T-helper 22 cell (primary cell): ENCODE measurements around the gene HDAC9.

ENCODE experiments used
- DNase-seq: peaks from one replicate; pipeline ENCODE4 v3.0.0-alpha.2; 2020; ENCODE audit warnings: low read depth

The HDAC9 gene

DNA sequence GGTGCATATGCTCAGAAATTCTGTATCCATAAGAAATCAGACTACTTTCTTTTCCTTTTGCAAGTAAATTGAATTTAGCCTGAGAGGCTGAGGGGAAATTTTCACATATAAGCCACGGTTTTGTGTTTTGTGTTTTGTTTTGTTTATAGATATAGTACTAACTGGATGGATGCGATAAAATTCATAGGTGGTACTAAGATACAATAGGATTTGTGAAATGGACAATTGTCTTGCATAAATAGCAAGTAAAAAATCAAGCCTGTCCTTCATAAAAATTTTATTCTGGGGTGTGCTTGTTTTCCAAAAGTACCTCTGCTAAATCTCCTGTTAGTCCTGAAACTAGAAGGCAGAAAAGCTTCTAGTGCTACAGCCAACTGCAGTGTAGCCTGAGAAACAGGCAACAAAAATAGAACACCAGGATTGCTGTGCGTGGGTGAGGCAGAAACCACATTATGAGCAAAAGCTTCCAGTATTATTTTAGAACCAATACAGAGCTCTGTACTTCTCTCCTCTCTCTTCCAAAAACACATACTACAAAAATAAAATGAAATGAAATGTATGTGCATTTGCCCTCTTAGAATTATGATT lies 634 bp upstream of the HDAC9 start:
- no peak for DNase-seq

DNA sequence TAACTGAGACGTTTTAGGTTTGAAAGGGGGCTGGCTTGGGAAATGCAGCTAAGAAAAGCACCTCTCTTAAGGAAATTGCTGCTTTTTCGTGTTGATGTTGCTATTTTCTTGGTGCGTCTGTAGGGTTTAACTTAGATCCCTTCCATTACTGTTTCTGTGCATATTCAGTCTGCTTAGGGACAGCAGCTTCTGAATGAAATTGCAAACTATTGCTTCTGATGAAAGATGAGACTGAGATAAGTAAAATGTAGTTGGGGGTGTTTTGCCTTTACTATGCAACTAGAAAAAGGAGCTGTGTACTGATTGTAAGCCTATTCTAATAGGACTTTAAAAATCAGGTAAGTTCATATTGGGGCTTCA lies 772 bp downstream of the HDAC9 start:
- no peak for DNase-seq

DNA sequence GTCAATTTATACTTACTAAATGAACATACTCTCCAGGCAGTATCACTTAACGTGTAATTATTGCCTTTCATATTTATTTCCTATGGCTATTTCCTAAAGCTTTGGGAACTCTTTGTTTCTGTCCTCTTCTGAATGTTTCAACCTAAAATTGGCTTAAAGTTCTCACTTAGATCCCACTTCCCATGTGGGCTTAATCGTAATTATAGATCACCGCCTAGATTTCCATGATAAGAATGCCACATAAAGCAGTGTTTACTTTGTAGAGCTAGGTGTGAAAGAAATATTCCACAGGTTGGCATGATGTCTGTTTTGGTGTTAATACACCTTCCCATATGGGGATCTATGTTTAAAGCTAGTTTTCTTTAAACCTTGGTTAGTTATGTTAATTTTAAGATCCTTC lies 1.5 kb downstream of the HDAC9 start:
- DNase-seq = no peak

DNA sequence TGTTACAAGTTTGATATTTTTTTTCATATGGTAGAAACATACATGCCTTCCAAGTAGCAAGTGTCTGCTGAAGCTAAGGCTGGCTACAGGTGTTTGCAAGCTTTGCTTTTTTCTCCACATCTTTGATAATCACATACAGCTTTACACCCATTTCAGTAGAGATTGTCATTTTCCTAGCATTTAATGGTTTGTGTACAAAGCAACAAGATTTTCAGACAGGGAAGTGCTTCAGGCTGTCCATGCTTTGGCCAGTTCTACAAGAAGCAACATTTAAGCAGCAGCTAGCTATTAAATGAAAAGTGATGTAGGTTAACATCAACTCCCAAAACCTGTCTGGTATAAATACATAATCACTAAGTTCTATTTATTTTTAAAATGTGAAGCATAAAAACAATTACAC lies 2.3 kb downstream of the HDAC9 start:
- DNase-seq = no peak

DNA sequence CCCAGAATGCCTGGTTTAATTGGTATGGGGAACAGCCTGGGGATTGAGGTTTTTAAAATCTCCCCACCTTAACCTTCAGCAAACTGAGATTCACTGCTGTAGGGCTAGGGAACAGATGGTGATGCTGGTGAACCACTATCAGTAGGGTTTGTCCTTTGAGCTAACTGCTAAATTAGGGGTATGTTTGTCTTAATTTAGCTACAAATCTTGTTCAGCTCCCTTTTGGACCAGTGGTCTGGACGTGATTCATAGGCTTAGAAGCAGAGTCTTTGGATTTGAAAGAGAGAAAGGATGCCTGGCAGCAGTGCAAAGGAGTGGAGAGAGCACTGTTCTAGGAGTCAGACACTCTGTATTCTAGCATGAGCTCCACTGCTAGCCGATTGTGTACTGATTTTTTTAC lies 2.8 kb downstream of the HDAC9 start:
- no peak for DNase-seq

DNA sequence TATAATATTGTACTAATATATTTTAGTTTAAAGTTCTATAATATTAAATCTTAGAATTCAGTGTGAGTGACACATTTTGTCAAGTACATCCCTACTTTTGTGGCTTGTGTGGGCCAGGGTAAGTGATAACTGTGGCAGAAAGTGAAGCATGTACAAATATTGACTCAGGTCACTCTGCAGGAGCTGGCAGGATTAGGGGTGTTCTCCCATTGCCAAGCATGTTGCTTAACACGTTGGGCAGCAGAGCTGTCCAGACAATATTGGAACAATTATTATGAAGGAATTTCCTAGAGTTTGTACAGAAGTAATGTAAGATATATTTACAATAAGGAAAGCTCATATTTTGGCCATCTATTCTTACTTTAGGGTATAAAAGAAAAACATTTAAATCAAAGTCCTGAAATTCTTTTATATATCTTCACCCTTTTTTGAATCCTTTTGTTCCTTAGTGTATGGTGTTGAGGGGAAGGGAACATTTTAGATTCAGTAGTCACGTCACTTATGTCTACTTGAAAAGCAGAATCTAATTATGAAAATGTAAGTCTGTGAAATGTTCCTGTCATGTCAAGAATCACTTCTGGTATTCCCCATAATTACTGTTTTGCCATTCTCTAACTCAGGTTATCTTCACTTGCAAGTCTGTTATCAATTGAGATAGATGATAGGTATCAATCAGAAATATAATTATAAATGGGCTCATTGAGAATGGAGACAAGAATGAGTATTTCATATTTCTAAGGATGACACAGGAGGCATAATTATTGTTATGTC lies 4.0 kb downstream of the HDAC9 start:
- no peak for DNase-seq

DNA sequence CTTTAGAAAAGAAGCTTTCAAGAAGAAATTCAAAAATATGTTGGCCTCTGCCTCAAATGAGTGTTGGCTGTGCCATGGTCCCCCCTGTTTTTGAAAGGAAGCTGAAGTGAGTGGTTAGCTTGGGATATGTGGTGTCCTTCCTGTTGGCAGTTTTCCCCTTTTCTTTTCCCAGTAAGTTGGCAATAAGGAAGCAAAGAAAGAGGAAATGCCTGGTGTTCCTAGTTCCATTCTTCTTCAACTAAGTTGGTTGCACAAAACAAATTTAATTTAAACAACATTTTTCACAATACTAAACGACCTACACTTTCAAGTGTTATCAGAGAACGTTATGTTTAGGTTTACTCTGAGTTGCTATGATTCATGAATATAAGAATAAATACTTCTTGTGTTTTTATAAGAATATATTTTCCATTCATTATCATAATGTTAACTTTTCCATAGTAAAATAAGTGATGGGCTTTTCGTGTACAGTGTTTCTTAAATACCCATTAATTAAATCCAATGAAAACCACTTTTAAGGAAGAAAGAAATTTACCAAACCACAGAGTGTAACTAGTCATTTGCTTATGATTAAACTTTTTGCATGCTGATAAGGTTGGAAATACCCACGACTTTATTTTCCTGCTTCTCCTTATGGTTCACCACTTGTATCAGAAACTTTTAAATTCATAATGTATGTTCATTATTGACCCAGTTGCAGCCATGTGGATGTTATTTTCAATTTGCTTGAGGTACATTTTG lies 7.7 kb downstream of the HDAC9 start:
- DNase-seq = no peak

DNA sequence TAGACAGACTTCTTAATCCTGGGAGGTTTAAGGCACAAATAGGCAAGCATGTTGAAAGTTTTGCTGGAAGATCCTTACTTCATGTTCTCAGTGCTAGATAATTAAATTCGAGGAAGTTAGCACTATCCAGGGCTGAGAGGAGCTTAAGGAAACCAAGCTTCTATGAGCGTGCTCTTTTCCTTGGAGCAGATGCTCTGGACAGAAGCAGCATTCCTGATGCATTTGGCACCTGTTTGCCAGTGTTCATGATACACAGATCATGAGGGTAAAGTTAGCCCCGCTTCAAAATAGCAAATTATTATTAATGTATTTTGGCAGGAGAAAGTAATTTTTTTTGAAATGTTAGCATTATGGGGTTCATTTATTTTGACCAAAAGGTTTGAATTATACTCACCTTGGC lies 9.4 kb downstream of the HDAC9 start:
- DNase-seq = no peak

DNA sequence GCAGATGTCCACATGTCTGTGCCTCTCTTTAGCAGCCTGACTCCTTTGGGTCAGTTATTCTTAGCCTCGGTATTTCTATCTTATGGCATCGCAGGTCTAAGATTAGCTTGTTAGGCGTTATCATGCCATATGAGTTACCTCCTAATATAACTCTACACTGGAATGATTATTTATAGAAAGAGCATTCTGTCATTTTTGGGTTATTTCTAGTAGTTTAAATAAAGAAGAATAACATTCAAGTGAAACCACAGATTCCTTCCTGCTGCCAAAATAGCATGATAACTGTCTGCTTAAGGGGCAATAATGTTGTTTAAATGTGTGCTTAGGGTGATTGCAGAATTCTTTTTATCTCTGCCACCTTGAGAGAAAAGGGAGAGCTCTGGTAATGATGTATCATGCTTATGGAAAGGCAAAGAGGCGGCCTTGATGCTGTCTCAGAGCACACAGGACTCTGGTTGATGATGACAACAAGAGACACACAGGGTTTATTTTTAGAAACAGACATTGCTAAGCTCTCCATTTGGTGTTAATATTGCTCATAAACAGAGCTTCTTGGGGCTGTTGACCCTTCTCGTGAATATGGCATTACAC lies 10.4 kb downstream of the HDAC9 start:
- DNase-seq = no peak

DNA sequence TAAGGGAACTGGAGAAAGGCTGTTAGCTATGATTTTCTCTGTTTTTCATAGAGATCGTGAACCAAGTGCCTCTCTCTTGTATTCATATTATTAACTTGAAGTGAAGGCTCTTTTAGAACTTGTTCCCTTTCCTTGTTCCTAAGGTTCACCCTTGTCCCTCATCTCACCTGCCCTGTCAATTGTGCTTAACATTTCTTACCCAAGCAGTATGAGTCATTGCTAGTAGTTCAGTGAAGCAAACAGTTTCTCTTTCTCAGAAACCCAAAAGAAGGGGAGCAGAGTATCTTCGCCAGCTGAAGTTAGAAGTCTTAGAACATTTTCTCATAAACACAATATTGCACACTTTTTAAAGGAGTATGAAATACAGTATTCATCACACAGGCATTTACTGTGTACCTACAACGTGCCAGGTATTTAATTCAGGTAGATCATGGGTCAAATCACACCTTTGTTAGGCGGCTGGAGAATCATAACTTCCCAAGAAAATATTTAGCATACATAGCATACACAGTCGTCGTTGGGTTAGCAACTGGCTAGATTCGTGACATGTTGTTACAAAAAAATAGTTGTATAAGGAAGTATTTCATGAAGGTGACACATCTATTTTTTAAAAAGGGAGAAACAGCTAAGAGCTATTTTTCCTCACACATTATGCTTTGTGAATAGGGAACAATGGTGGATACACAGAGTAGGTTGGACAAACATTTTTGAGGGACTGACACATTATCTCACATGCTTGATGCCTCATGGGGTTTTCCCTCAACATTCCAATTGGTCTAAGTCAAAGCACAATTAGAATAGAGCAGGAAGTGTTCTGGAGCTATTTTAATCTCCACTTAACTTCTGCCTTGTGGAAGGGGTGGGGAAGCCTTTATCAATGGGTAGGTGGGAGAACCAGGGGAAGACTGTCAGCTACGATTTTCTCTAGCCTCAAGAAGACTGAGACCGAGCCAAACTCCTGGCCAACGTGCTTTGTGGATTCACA lies 13.2 kb downstream of the HDAC9 start:
- DNase-seq = no peak

DNA sequence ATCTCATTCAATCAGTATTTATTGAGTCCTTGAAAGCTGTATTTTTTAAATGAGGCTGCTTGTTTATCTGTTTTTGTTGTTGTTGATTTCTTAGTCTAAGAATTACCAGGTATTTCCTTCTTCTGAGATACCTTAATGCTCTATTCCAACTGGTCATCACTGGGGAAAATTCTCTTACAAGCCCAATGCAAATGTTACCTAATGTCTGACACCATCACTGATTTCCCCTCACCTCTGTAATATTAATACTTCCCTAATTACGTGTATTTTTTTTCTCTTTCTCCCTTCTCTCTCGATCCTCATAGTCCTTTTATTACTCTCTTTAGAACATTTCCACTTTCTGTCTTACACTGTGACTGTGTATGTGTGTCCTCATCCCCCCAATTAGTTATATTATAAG lies 13.9 kb downstream of the HDAC9 start:
- no peak for DNase-seq

DNA sequence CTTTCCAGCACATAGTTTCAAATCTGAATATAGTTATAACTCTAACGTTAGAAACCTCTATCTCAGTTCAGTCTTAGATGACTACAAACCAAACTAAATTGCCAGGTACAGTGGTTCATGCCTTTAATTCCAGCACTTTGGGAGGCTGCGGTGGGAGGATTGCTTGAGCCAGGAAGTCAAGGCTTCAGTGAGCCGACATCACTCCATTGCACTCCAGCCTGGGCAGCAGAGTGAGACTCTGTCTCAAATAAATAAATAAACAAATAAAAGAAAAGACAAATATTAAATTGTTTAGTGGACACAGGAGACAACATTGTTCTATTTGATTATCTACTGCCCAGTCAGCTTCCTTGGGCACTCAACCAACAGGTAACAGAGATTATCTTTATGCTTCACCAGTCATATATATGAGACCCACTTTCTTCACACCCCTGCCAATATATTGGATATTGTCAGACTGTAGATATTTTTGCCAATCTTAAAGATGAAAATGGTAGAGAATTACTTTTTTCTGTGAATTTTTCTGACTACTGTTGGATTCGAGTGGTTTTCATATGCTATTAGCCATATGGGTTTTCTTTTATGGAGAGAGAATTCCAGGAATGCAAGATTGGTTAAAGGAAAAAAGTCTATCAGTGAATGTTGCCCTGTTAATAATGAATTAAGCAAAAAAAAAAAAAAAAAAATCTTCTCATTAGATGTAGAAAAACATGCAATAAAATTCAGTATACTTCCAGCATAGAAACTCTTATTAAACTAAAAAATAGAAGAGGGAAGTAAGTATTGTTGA lies 16.0 kb downstream of the HDAC9 start:
- no peak for DNase-seq

DNA sequence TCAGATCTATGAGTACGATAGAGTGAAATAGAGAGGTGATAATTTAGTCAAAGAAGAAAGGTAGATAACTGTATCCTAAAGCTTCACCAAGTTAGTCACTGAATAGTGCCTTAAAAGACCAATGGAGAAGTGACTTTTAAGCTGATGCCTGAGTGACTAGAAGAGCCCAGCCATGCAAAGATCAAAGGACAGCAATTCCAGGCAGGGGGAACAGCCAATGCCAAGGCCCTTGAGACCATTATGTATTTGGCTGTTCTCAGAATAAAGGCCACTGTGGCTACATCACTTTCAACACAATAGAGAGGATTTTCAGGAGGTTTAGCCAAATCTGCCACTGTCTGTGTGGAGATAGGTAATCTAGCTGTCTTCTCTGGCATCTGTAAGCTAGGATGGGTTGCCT lies 17.8 kb downstream of the HDAC9 start:
- DNase-seq = no peak

DNA sequence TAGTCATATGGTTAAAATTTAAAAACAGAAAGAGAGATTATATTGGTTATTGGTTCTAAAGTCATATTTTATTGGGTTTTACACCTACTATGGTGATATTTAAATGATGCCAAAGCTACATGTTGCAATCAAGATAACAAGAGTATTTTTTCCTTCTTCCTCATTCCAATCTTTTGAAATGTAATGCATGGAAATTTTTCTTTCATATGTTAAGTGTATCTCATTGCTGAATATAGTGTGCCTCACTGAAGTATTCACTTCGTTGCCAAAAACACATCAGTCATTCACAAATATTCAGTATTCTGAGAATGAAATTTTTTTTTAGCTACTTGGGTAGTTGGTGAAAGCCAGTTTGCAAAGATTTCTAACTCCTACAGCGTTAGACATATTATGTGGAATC lies 19.5 kb downstream of the HDAC9 start:
- DNase-seq = no peak

DNA sequence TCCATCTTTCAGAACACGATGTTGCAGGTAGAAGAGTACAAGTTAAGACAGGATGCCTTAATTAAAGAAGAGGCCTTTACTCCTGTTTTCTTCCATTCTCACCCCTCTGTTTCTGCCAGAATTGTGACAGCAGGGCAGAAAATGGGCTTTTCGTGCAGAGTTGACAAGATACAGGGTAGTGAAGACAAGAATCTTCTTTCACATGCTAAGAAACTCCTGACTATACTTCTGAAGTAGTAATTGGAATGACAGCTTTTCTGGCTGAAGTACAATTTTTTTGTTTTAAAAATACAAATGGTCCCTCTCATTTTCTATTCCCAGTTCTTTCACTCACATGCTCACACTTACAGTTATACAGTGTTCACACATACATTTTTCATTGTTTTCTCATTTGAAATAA lies 22.1 kb downstream of the HDAC9 start:
- no peak for DNase-seq

DNA sequence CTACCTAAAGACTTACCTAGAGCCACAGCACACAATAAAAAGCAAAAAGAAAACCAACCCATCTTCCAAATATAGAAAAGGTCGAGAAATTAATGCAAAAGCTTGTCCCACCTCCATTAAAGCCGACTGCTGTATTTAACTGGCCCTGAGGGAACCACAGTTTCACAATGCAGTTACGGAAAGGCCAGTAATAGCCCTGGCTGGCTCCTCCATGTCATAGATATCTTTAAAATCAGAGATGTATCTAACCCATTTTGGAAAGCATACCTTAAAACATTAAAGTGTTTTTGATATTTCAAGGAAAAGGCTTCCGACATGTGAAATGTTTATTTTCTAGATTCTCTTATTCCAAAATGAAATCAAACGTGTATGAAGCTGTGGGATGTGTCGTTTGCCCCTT lies 23.0 kb downstream of the HDAC9 start:
- DNase-seq = no peak

DNA sequence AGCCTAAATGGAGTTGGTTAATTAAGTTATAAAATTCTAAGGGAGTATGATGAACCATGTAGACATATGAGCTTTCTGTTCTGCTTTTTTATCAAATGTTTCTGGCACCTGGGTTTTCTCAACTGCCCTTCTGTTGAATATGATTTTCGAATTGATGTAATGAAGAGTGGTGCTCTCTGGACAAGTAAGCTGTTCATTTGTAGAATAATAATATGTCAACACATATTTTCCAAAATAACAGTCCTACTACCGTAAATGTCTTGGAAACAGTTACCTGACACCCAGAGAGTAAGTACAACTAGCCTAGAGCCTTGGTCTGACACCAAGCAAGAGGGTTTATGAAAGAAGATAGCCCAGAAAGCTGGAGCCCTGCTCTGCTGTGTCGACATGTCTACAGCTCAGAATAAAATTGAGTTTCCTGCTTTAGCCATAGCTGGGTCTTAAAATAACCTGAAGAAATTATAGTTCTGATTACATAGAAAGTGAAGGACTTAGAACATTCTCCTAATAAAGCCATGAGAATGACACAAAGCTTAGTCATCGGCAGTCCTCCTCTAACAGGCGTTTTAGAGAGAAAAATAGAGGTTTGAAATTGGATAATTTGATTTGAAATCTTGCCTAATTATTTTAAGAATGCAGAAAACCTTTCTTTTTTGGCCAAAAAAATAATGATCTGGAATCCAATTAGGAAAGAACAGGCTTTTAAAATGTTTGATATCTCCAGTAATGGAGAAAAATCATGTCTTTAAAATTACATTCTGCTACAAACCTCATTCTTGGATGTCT lies 25.1 kb downstream of the HDAC9 start:
- no peak for DNase-seq

DNA sequence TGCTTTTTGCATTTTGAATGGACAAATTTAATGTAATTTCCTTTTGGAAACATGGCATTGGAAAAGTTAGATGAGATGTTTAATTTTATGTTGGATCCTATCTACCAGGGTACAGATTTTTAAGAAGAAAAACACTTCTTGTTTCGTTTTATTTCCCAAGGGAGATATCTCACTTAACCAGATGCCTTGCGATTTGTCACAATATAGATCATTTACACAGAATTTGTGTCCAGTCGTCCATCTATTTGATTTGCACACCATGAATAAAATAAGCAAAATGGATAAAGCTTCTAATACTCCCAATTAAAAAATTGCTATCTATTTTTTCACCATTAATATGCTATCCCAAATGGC lies 25.7 kb downstream of the HDAC9 start:
- DNase-seq = no peak

DNA sequence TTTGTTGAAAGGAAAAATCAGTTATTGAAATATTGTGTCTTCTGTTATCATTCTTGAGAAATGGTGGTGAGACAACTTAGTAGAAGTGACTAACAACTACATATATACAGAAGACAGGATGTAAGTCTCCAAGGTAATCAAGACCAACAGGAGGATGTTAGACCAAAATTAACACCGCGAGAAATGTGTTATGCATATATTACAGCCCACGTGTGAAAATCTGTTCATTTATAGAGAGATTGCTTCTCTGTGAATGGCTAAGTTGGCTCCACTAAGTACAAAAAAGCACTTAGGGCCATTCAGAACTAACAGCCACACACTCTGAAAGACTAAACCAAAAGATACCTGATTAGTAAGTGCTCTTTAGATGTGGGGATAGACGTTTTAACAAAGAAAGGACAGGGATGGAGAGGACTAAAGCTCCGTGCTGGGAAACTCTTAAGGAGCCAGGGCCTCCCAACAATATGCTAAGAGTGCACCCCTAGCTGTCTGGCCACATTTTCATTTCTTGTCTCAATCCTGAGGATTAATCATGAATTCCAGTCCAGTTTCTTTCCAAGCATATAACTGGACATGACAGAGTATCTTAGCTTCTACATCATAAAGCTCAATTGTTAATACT lies 26.5 kb downstream of the HDAC9 start:
- DNase-seq = no peak

DNA sequence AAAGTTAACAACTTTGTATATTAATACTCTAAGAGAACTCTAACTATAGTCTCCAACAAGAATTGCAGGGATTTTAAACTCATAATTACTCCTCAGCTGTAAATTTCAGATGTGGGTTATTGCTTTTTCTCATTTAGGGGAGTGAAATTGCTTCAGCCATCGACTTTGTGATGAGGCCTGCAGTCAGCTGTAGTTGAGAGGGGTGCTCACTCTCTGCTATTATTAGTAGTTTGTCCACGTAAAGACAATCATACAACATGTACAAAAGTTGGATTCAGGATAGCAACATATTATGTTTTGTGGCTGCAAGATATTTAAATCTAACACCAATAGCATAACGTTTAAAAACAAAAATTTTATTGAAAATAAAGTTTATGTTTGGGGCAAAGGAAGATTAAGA lies 28.7 kb downstream of the HDAC9 start:
- DNase-seq = no peak
